Measurements from ENCODE around the gene REG4.
A peak's percentile ranks its signal among the peaks of the same experiment; 100 is the strongest.

The REG4 gene

DNA sequence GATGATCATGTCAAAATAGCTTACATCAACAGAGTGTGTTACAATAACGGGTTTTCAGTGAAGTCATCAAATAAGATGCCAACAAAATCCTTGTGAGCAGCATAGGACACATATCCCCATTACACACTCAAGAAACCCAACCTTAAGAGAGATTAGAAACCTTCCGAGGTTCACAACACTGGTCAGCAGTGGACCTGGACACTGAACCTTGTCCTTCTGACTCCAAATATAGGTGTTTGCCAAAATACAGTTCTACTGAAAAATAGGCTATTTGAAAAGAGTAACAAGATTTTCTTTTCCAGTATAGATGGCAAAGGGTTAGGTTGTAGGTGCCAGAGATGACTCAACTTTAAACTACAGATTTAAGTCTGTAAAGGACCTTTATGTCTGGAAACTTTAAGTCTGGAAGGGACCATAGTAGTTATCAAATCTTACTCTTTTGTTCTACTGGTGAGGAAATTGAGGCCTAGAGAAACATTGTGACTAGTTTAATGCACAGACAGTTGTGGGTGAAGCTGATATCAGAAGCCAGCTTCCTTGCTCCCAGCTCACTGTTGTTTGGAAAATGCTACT lies 811 bp upstream of the REG4 start:
- no peak for DNase-seq (ENCODE audit: low read depth)
- TF ChIP-seq, protein P1, sequence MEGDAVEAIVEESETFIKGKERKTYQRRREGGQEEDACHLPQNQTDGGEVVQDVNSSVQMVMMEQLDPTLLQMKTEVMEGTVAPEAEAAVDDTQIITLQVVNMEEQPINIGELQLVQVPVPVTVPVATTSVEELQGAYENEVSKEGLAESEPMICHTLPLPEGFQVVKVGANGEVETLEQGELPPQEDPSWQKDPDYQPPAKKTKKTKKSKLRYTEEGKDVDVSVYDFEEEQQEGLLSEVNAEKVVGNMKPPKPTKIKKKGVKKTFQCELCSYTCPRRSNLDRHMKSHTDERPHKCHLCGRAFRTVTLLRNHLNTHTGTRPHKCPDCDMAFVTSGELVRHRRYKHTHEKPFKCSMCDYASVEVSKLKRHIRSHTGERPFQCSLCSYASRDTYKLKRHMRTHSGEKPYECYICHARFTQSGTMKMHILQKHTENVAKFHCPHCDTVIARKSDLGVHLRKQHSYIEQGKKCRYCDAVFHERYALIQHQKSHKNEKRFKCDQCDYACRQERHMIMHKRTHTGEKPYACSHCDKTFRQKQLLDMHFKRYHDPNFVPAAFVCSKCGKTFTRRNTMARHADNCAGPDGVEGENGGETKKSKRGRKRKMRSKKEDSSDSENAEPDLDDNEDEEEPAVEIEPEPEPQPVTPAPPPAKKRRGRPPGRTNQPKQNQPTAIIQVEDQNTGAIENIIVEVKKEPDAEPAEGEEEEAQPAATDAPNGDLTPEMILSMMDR (conservative IDR thresholded peaks at IDR 0.05; ENCODE audit: control insufficient read depth, insufficient read depth, low read depth, low read length): no peak
- no peak overlapping the region for H3K4me3 ChIP-seq (ENCODE audit: control insufficient read depth, low read depth, low read length)

DNA sequence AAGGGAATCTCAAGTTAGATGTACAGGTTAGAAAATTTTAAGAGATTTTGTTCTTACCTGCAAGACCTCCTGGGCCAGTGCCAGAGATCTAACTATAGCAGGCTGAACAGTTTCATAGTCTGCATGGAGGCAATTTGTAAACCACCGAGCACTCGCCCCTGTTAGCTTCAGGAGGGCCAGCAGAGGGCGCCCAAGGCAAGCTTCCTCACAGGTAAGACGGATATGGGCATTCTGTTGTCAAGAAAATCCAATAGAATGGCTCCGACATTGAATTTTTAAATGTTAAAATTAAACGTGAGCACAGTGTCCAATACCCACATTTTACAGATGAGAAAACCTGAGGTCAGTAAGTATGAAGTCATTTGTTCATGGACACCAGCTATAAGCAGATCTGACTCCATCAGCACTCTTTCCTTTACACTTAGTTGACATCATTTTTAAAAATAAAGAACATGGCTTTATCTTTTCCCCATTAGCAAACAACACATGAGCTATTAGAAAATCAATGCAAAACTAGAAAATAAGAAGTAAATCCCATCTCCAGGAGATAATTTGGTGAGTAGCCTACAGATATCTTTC lies 2.2 kb downstream of the REG4 start:
- no peak overlapping the region for H3K4me3 ChIP-seq (ENCODE audit: control insufficient read depth, low read depth, low read length)
- peak; percentile 68 for DNase-seq (ENCODE audit: low read depth)
- TF ChIP-seq, protein P1 (conservative IDR thresholded peaks at IDR 0.05; ENCODE audit: control insufficient read depth, insufficient read depth, low read depth, low read length): peak; percentile 92

DNA sequence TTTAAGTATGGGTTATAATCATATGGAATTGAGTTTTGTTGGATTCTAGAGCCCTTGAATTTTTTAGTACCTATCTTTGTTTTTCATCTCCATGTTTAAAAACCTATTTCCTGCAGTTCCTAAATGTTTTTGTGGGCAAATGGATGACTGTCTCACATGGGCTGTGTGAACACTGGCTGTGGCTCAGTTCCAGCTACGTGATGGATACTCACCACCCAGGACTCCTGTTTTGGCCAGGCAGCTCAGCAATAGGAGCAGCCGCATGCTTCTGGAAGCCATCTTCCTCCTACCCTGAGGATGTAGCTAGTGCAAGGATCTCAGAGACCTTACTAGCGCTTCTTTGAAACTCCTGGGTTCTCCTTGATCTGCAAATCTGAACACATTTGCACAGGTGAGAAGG lies 2.8 kb downstream of the REG4 start:
- DNase-seq (ENCODE audit: low read depth): peak; percentile 50
- H3K4me3 ChIP-seq (ENCODE audit: control insufficient read depth, low read depth, low read length): no peak overlapping the region
- TF ChIP-seq, protein P1 (conservative IDR thresholded peaks at IDR 0.05; ENCODE audit: control insufficient read depth, insufficient read depth, low read depth, low read length): no peak

DNA sequence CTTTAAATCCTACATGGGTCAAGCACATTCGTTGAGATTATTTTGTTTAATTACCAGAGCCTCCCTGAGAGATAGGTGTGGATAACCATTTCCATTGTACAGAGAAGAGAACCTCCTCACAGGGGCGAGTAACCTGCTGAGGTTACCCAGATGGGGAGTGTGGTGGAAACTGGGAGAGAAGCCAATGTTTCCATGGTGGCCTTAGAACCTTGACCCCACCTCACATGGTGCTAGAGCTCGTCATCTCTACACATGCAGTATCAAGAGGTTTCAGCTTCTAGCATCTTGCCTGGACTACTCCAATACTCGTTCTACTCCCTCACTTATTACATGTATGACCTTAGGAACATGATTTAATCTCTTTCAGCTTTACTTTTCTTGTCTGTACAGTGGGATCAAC lies 4.8 kb downstream of the REG4 start:
- H3K4me3 ChIP-seq (ENCODE audit: control insufficient read depth, low read depth, low read length): no peak overlapping the region
- TF ChIP-seq, protein P1 (conservative IDR thresholded peaks at IDR 0.05; ENCODE audit: control insufficient read depth, insufficient read depth, low read depth, low read length): no peak
- DNase-seq (ENCODE audit: low read depth): no peak

DNA sequence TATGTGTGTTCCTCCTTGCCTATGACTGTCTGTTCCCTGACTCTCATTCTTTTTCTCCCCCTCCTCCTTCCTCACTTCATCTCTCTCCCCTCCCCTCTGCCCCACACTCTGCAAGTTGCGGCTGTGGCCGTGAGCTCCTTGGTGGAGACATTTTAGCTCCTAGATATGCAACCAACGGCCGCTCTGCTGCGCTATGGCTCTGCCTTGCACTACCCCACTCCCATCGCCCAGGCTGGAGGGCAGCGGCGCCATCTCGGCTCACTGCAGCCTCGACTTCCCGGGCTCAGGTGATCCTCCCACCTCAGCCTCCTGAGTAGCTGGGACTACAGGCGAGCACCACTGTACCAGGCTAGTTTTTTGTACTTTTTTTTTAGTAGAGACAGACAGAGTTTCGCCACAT lies 5.5 kb downstream of the REG4 start:
- TF ChIP-seq, protein P1 (conservative IDR thresholded peaks at IDR 0.05; ENCODE audit: control insufficient read depth, insufficient read depth, low read depth, low read length): no peak
- H3K4me3 ChIP-seq (ENCODE audit: control insufficient read depth, low read depth, low read length): no peak overlapping the region
- DNase-seq (ENCODE audit: low read depth): no peak

GRCh38 chr1:119805247-119805646 lies 6.0 kb downstream of the REG4 start:
- DNase-seq (ENCODE audit: low read depth): no peak
- TF ChIP-seq, protein P1 (conservative IDR thresholded peaks at IDR 0.05; ENCODE audit: control insufficient read depth, insufficient read depth, low read depth, low read length): no peak
- H3K4me3 ChIP-seq (ENCODE audit: control insufficient read depth, low read depth, low read length): no peak overlapping the region

Data from fibroblast of mammary gland (primary cell).